ENCODE results near the gene MZF1.

Gene MZF1

GRCh38 chr19:58570770-58571574 lies 2.2 kb downstream of the MZF1 start:
- DNase-seq (ENCODE audit: low read depth in 2 of 2): no peak

- DNase-seq (ENCODE audit: low read depth in 2 of 2): no peak
Measured at GRCh38 chr19:58569943-58570670, 3.0 kb downstream of the MZF1 start.

GRCh38 chr19:58569191-58569942 lies 3.8 kb downstream of the MZF1 start:
- DNase-seq (ENCODE audit: low read depth in 2 of 2): no peak

- no peak for DNase-seq (ENCODE audit: low read depth in 2 of 2)
Measured at GRCh38 chr19:58568453-58569130, 4.5 kb downstream of the MZF1 start.

GRCh38 chr19:58566989-58567388 lies 6.1 kb downstream of the MZF1 start:
- no peak for DNase-seq (ENCODE audit: low read depth in 2 of 2)

- no peak for DNase-seq (ENCODE audit: low read depth in 2 of 2)
Measured at GRCh38 chr19:58563823-58564222, 9.3 kb downstream of the MZF1 start.

GRCh38 chr19:58563034-58563573 lies 10.0 kb downstream of the MZF1 start:
- no peak for DNase-seq (ENCODE audit: low read depth in 2 of 2)

GRCh38 chr19:58562122-58563033 lies 10.8 kb downstream of the MZF1 start:
- no peak for DNase-seq (ENCODE audit: low read depth in 2 of 2)

- DNase-seq (ENCODE audit: low read depth in 2 of 2): no peak
Measured at GRCh38 chr19:58561373-58562121, 11.6 kb downstream of the MZF1 start.

GRCh38 chr19:58560921-58561320 lies 12.2 kb downstream of the MZF1 start:
- no peak for DNase-seq (ENCODE audit: low read depth in 2 of 2)

GRCh38 chr19:58560007-58560887 lies 12.9 kb downstream of the MZF1 start:
- DNase-seq (ENCODE audit: low read depth in 2 of 2): no peak

GRCh38 chr19:58559275-58560006 lies 13.7 kb downstream of the MZF1 start:
- peak in 1 of 2 donors; percentile 51 for DNase-seq (ENCODE audit: low read depth in 2 of 2)

GRCh38 chr19:58558623-58559274 lies 14.4 kb downstream of the MZF1 start:
- DNase-seq (ENCODE audit: low read depth in 2 of 2): peak; percentile 98 to 99

- no peak for DNase-seq (ENCODE audit: low read depth in 2 of 2)
Measured at GRCh38 chr19:58558066-58558622, 15.0 kb downstream of the MZF1 start, which contains the start of gene UBE2M. Gene UBE2M (minus strand): TSS chr19:58558611. CDS start chr19:58558381, 230 bp downstream.

GRCh38 chr19:58557221-58558065 lies 15.7 kb downstream of the MZF1 start:
- no peak for DNase-seq (ENCODE audit: low read depth in 2 of 2)

- DNase-seq (ENCODE audit: low read depth in 2 of 2): no peak
Measured at GRCh38 chr19:58556622-58557220, 16.4 kb downstream of the MZF1 start.
